ENCODE results near the gene FAM78B.

Gene FAM78B

GRCh38 chr1:166069390-166069789 lies 97.4 kb downstream of the FAM78B start:
- DNase-seq (ENCODE audit: low read depth in 2 of 2): no peak

- no peak for DNase-seq (ENCODE audit: low read depth in 2 of 2)
Measured at GRCh38 chr1:166066107-166066506, 100.7 kb downstream of the FAM78B start.

- no peak for DNase-seq (ENCODE audit: low read depth in 2 of 2)
Measured at GRCh38 chr1:166064951-166065350, 101.8 kb downstream of the FAM78B start.

- no peak for DNase-seq (ENCODE audit: low read depth in 2 of 2)
Measured at GRCh38 chr1:166064313-166064926, 102.4 kb downstream of the FAM78B start.

DNA sequence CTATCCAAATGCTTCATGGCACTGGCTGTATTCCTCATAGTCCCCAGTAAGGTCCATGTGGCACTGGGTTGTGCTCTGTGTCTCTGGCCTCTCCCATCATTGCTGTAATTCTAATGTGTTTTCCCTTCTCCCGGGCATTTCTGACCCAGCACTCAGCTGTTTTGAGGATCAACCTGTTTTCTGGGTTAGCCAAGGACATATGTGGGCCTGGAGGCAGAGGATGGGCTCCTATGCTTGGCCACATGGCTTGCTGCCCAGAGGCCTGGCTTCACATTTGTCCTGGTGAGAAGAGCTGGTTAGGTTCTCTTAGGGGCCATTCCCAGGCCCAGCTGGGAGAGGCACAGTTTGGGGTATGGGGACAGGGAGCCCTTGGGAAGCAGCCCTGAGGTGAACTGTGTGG lies 103.1 kb downstream of the FAM78B start:
- DNase-seq (ENCODE audit: low read depth in 2 of 2): no peak

DNA sequence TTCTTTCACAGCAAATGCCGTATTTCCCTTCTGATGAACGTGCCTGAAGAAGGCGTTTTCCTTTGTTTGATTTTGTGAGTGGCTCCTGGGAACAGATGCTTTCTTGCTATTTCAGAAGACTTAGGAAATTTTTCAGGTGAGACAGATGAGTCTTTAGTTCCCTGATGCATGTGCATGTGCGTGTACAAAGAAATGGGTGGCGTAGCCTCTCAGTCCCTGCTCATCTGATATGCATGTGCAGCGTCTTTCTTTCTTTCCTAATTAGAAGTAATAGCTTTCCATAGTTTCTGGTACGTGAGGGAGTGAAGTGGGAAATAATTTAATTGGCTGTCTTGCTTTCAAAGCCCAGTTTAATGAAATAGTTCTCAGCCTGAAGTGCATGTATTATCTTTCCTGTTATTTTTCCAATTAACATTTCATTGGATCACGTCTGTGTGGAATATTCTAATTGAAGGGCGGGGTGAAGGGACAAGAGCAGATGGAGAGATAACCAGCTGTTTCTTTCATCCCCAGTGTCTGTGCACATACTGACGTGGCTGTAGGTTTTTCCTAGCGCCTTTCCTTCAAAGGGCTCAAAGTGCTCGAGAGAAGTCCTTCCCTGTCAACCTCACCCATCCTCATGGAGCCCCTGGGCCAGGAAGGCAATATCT lies 104.3 kb downstream of the FAM78B start:
- no peak for DNase-seq (ENCODE audit: low read depth in 2 of 2)

DNA sequence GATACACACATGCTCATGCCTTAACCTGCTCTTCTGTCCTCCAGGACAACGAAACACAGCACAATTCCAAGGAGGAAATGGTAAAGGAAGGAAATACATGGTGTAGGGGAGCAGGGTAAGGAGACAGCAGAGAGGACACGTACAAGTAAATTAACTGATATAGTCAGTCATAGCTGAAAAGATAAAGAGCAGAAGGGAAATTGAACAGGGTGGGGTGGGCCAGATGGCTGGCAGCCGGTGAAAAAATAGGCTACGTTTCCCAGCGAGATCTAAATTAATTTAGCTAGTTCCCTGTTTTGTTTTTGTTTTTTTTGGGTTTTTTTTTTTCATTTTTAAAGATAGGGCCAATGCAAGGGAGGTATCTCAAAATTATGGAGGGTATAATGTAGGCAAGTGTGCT lies 109.2 kb downstream of the FAM78B start:
- DNase-seq (ENCODE audit: low read depth in 2 of 2): no peak

- DNase-seq (ENCODE audit: low read depth in 2 of 2): no peak
Measured at GRCh38 chr1:166053395-166053794, 113.4 kb downstream of the FAM78B start.

GRCh38 chr1:166040202-166040997 lies 126.4 kb downstream of the FAM78B start:
- no peak for DNase-seq (ENCODE audit: low read depth in 2 of 2)

GRCh38 chr1:166039436-166040201 lies 127.2 kb downstream of the FAM78B start:
- no peak for DNase-seq (ENCODE audit: low read depth in 2 of 2)

GRCh38 chr1:166036092-166036491 lies 130.7 kb downstream of the FAM78B start:
- no peak for DNase-seq (ENCODE audit: low read depth in 2 of 2)

GRCh38 chr1:166032572-166033371 lies 134.0 kb downstream of the FAM78B start:
- no peak for DNase-seq (ENCODE audit: low read depth in 2 of 2)

GRCh38 chr1:166031932-166032571 lies 134.7 kb downstream of the FAM78B start:
- DNase-seq (ENCODE audit: low read depth in 2 of 2): no peak

GRCh38 chr1:166029196-166029945 lies 137.4 kb downstream of the FAM78B start:
- DNase-seq (ENCODE audit: low read depth in 2 of 2): no peak

DNA sequence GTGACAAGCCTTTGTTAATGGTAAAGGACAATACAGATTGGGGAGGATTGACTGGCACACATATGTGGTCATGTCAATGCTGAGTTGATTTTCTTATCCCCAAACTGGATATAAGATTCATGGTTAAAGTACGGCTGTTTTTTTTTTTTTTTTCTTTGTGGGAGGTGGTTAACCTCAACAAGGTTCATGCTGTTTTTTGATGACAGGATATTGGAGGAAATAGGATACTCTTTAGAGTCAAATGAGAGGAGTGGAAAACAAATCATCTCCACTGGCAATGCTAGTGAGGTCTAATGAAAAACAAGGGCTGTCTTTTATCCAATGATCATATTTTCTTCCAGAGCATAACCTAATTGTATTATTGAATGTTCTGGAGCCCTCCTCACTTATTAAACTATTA lies 140.2 kb downstream of the FAM78B start:
- DNase-seq (ENCODE audit: low read depth in 2 of 2): no peak

DNA sequence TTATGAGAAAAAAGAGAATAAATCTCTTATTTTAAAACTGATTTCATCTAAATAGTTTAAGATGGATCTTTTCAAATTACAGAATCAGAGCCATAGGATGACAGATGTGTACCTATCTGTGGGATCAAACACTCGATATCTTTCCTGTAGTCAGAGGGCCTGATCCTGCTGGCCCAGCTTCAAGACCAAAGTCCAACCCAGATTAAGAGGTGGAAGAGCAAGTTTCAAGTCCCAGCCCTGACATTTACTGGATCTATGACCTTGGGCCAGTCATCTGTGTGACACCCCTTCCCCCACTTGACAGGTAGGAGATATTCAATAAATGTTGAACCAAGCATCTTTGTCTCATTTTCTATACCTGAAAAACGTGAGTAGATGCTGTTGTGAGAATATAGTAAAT lies 140.7 kb downstream of the FAM78B start:
- no peak for DNase-seq (ENCODE audit: low read depth in 2 of 2)

- no peak for DNase-seq (ENCODE audit: low read depth in 2 of 2)
Measured at GRCh38 chr1:166020210-166020609, 146.6 kb downstream of the FAM78B start.
